Neuron (in vitro differentiated cells): ENCODE data around the gene ADARB2.
"Not testable (repeated sequence)": the region's sequence is repeated elsewhere in the genome, so short reads cannot be mapped to it uniquely, and the experiment has no call there.

ENCODE experiments used
- H2AFZ ChIP-seq: one replicate; pipeline ENCODE4 v1.6.1; 2013; ENCODE audit warnings: low read depth, mild to moderate bottlenecking, inconsistent platforms, low read length, moderate library complexity
- H3K27me3 ChIP-seq: one replicate; pipeline ENCODE4 v1.6.1; 2013; ENCODE audit warnings: low read length; ENCODE audit not compliant: insufficient read depth
- H3K36me3 ChIP-seq: one replicate; pipeline ENCODE4 v1.6.1; 2013; ENCODE audit warnings: low read length; ENCODE audit not compliant: insufficient read depth
- H3K4me1 ChIP-seq: one replicate; pipeline ENCODE4 v1.6.1; 2013; ENCODE audit warnings: low read length; ENCODE audit not compliant: insufficient read depth
- H3K4me3 ChIP-seq: 2 replicates; pipeline ENCODE4 v1.5.1; 2013; ENCODE audit warnings: mild to moderate bottlenecking, low read length, moderate library complexity
- H3K9me3 ChIP-seq: one replicate; pipeline ENCODE4 v1.6.1; 2013; ENCODE audit warnings: low read length

Gene ADARB2

GRCh38 chr10:1402816-1403507 lies 334.4 kb downstream of the ADARB2 start:
- H3K4me3 ChIP-seq = no peak overlapping the region
- H3K4me1 ChIP-seq = no peaks in the 10 kb centered on the region
- no peaks in the 10 kb centered on the region for H3K27me3 ChIP-seq
- H3K36me3 ChIP-seq = no peaks in the 10 kb centered on the region
- H2AFZ ChIP-seq = no peak overlapping the region
- no peaks in the 10 kb centered on the region for H3K9me3 ChIP-seq

GRCh38 chr10:1402016-1402770 lies 335.1 kb downstream of the ADARB2 start:
- no peaks in the 10 kb centered on the region for H3K9me3 ChIP-seq
- no peaks in the 10 kb centered on the region for H3K4me1 ChIP-seq
- no peak overlapping the region for H2AFZ ChIP-seq
- H3K27me3 ChIP-seq = no peaks in the 10 kb centered on the region
- no peaks in the 10 kb centered on the region for H3K36me3 ChIP-seq
- no peak overlapping the region for H3K4me3 ChIP-seq

GRCh38 chr10:1401071-1401965 lies 336.0 kb downstream of the ADARB2 start:
- Histone ChIP-seq H3K27me3 (no peaks in the 10 kb centered on the region), H2AFZ (no peak overlapping the region), H3K9me3 (no peaks in the 10 kb centered on the region), H3K4me1 (no peaks in the 10 kb centered on the region), H3K4me3 (no peak overlapping the region), H3K36me3 (no peaks in the 10 kb centered on the region)

GRCh38 chr10:1400101-1401070 lies 336.9 kb downstream of the ADARB2 start:
- no peak overlapping the region for H2AFZ ChIP-seq
- no peak overlapping the region for H3K4me3 ChIP-seq
- H3K9me3 ChIP-seq = no peaks in the 10 kb centered on the region
- H3K36me3 ChIP-seq = no peaks in the 10 kb centered on the region
- H3K27me3 ChIP-seq = no peaks in the 10 kb centered on the region
- no peaks in the 10 kb centered on the region for H3K4me1 ChIP-seq

GRCh38 chr10:1399431-1400100 lies 337.8 kb downstream of the ADARB2 start:
- Histone ChIP-seq H3K4me3 (no peak overlapping the region), H3K4me1 (no peaks in the 10 kb centered on the region), H2AFZ (no peak overlapping the region)

GRCh38 chr10:1398626-1399410 lies 338.5 kb downstream of the ADARB2 start:
- H3K4me3 ChIP-seq = no peak overlapping the region

More at GRCh38 chr10:1399431-1400100, 337.8 kb downstream of the ADARB2 start:
- Histone ChIP-seq H3K36me3 (no peaks in the 10 kb centered on the region), H3K9me3 (no peaks in the 10 kb centered on the region), H3K27me3 (no peaks in the 10 kb centered on the region)

GRCh38 chr10:1398116-1398515 lies 339.2 kb downstream of the ADARB2 start:
- not testable (repeated sequence) for H3K4me3 ChIP-seq, H3K9me3 ChIP-seq, H2AFZ ChIP-seq

More at GRCh38 chr10:1398626-1399410, 338.5 kb downstream of the ADARB2 start:
- Histone ChIP-seq H2AFZ (no peak overlapping the region), H3K4me1 (no peaks in the 10 kb centered on the region), H3K36me3 (no peaks in the 10 kb centered on the region), H3K9me3 (no peaks in the 10 kb centered on the region), H3K27me3 (no peaks in the 10 kb centered on the region)

GRCh38 chr10:1396297-1396635 lies 341.1 kb downstream of the ADARB2 start:
- Histone ChIP-seq H2AFZ (no peak overlapping the region), H3K27me3 (no peaks in the 10 kb centered on the region), H3K9me3 (no peaks in the 10 kb centered on the region), H3K4me3 (no peak overlapping the region), H3K4me1 (no peaks in the 10 kb centered on the region), H3K36me3 (no peaks in the 10 kb centered on the region)

More at GRCh38 chr10:1398116-1398515, 339.2 kb downstream of the ADARB2 start:
- not testable (repeated sequence) for H3K27me3 ChIP-seq, H3K36me3 ChIP-seq, H3K4me1 ChIP-seq

GRCh38 chr10:1395481-1396296 lies 341.6 kb downstream of the ADARB2 start:
- Histone ChIP-seq H3K4me1 (no peaks in the 10 kb centered on the region), H3K4me3 (no peak overlapping the region), H3K36me3 (no peaks in the 10 kb centered on the region), H3K9me3 (no peaks in the 10 kb centered on the region), H2AFZ (no peak overlapping the region), H3K27me3 (no peaks in the 10 kb centered on the region)

- no peaks in the 10 kb centered on the region for H3K4me1 ChIP-seq
- H3K27me3 ChIP-seq = no peaks in the 10 kb centered on the region
- H3K36me3 ChIP-seq = no peaks in the 10 kb centered on the region
- H3K4me3 ChIP-seq = no peak overlapping the region
- H3K9me3 ChIP-seq = no peaks in the 10 kb centered on the region
- H2AFZ ChIP-seq = no peak overlapping the region
Measured at GRCh38 chr10:1395025-1395480, 342.3 kb downstream of the ADARB2 start.
